ENCODE data around the gene WBP1L. TPM values are rescaled to one million over a fixed set of nuclear protein-coding genes. Genes with fewer than 3 reads are reported as not detected.

Gene WBP1L
- polyA plus RNA-seq, 1 donor from 2014 or later: 20.8 TPM

GRCh38 chr10:102753718-102754117, 10.0 kb downstream of the WBP1L start:
- no peak overlapping the region for H2AFZ ChIP-seq (ENCODE audit: low read depth, low read length)
- H4K20me1 ChIP-seq (ENCODE audit: insufficient read depth): no peaks in the 10 kb centered on the region
- H3K9me2 ChIP-seq (ENCODE audit: insufficient read depth, low read length): no peaks in the 10 kb centered on the region
- peaks cover 3% of the 10 kb centered on the region for H3K79me2 ChIP-seq (replicated peaks; ENCODE audit: insufficient read depth, low read length)
- no peaks in the 10 kb centered on the region for H3K9me3 ChIP-seq (ENCODE audit: low read length)
- no peak overlapping the region for H3K27ac ChIP-seq (ENCODE audit: low read length)
- H3K4me2 ChIP-seq (ENCODE audit: low read length): no peak overlapping the region
- no peaks in the 10 kb centered on the region for H3K36me3 ChIP-seq (ENCODE audit: insufficient read depth, low read length)
- H3K27me3 ChIP-seq (ENCODE audit: insufficient read depth, low read depth, low read length): no peaks in the 10 kb centered on the region
- no peak overlapping the region for H3K4me3 ChIP-seq (ENCODE audit: low read length)
- no peak overlapping the region for H3K9ac ChIP-seq (ENCODE audit: low read length)
- TF ChIP-seq MXI1 (conservative IDR thresholded peaks at IDR 0.05; ENCODE audit: poor library complexity, severe bottlenecking): no peak
- TF ChIP-seq, protein P1, sequence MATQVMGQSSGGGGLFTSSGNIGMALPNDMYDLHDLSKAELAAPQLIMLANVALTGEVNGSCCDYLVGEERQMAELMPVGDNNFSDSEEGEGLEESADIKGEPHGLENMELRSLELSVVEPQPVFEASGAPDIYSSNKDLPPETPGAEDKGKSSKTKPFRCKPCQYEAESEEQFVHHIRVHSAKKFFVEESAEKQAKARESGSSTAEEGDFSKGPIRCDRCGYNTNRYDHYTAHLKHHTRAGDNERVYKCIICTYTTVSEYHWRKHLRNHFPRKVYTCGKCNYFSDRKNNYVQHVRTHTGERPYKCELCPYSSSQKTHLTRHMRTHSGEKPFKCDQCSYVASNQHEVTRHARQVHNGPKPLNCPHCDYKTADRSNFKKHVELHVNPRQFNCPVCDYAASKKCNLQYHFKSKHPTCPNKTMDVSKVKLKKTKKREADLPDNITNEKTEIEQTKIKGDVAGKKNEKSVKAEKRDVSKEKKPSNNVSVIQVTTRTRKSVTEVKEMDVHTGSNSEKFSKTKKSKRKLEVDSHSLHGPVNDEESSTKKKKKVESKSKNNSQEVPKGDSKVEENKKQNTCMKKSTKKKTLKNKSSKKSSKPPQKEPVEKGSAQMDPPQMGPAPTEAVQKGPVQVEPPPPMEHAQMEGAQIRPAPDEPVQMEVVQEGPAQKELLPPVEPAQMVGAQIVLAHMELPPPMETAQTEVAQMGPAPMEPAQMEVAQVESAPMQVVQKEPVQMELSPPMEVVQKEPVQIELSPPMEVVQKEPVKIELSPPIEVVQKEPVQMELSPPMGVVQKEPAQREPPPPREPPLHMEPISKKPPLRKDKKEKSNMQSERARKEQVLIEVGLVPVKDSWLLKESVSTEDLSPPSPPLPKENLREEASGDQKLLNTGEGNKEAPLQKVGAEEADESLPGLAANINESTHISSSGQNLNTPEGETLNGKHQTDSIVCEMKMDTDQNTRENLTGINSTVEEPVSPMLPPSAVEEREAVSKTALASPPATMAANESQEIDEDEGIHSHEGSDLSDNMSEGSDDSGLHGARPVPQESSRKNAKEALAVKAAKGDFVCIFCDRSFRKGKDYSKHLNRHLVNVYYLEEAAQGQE (IDR thresholded peaks at IDR 0.05; ENCODE audit: borderline replicate concordance): no peak
- no peak for TF ChIP-seq TAF1 (IDR thresholded peaks at IDR 0.05; ENCODE audit: low read depth)
- TF ChIP-seq EZH2 (IDR thresholded peaks at IDR 0.05; ENCODE audit: borderline replicate concordance, insufficient read depth, low read length, poor library complexity, severe bottlenecking): no peak
- no peak for TF ChIP-seq POLR2AphosphoS5 (IDR thresholded peaks at IDR 0.05)
- TF ChIP-seq RAD21 (conservative IDR thresholded peaks at IDR 0.05): no peak
- TF ChIP-seq EP300 (conservative IDR thresholded peaks at IDR 0.05; ENCODE audit: poor library complexity, severe bottlenecking): no peak
- TF ChIP-seq, protein P2, sequence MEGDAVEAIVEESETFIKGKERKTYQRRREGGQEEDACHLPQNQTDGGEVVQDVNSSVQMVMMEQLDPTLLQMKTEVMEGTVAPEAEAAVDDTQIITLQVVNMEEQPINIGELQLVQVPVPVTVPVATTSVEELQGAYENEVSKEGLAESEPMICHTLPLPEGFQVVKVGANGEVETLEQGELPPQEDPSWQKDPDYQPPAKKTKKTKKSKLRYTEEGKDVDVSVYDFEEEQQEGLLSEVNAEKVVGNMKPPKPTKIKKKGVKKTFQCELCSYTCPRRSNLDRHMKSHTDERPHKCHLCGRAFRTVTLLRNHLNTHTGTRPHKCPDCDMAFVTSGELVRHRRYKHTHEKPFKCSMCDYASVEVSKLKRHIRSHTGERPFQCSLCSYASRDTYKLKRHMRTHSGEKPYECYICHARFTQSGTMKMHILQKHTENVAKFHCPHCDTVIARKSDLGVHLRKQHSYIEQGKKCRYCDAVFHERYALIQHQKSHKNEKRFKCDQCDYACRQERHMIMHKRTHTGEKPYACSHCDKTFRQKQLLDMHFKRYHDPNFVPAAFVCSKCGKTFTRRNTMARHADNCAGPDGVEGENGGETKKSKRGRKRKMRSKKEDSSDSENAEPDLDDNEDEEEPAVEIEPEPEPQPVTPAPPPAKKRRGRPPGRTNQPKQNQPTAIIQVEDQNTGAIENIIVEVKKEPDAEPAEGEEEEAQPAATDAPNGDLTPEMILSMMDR (IDR thresholded peaks at IDR 0.05; ENCODE audit: poor library complexity, severe bottlenecking): no peak
- TF ChIP-seq SMC3 (conservative IDR thresholded peaks at IDR 0.05; ENCODE audit: poor library complexity): no peak
- no peaks in the 10 kb centered on the region for H3F3A ChIP-seq (ENCODE audit: insufficient read depth, low read length, poor library complexity, severe bottlenecking)

DNA sequence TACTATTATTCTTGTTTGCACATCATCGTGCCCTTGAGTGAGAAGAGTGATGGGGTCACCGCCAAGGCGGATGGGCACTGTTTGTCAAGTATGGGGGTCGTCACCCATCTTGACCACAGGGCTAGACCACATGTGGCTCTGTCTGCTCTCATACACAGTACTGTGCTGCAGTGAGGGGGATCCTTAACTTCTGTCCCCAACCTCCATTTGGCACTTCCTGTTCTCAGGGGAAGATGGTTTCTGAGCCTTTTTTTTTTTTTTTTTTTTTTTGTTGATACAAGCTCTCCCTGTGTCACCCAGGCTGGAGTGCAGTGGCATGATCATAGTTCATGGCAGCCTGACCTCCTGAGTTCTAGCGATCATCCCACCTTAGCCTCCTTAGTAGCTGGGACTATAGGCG, 13.6 kb downstream of the WBP1L start:
- Histone ChIP-seq H3K4me3 (ENCODE audit: low read length) (no peak overlapping the region), H2AFZ (ENCODE audit: low read depth, low read length) (no peak overlapping the region), H3K4me2 (ENCODE audit: low read length) (no peak overlapping the region), H3K36me3 (ENCODE audit: insufficient read depth, low read length) (no peaks in the 10 kb centered on the region), H3K9ac (ENCODE audit: low read length) (no peak overlapping the region), H3K79me2 (replicated peaks; ENCODE audit: insufficient read depth, low read length) (no peaks in the 10 kb centered on the region), H3K27me3 (ENCODE audit: insufficient read depth, low read depth, low read length) (no peaks in the 10 kb centered on the region), H3F3A (ENCODE audit: insufficient read depth, low read length, poor library complexity, severe bottlenecking) (no peaks in the 10 kb centered on the region), H4K20me1 (ENCODE audit: insufficient read depth) (no peaks in the 10 kb centered on the region), H3K9me3 (ENCODE audit: low read length) (no peaks in the 10 kb centered on the region), H3K9me2 (ENCODE audit: insufficient read depth, low read length) (no peaks in the 10 kb centered on the region), H3K27ac (ENCODE audit: low read length) (no peak overlapping the region)
- no peak for TF ChIP-seq EP300 (conservative IDR thresholded peaks at IDR 0.05; ENCODE audit: poor library complexity, severe bottlenecking)
- TF ChIP-seq, protein P2 (IDR thresholded peaks at IDR 0.05; ENCODE audit: poor library complexity, severe bottlenecking): no peak
- no peak for TF ChIP-seq EZH2 (IDR thresholded peaks at IDR 0.05; ENCODE audit: borderline replicate concordance, insufficient read depth, low read length, poor library complexity, severe bottlenecking)
- no peak for TF ChIP-seq RAD21 (conservative IDR thresholded peaks at IDR 0.05)
